SK-N-SH (cell line): Measurements from ENCODE around the gene MRPL32. TPM values are rescaled to one million over a fixed set of nuclear protein-coding genes. Genes with fewer than 3 reads are reported as not detected.

ENCODE experiments used
- CTCF ChIA-PET: fragments of 300-600, 350-600 bp; formaldehyde crosslinking; extraction: SDS; loops from one replicate; lab custom pipeline; 2021; lab: Yijun Ruan, JAX
- POLR2A ChIA-PET: fragments of 350-600 bp; sonication (Branson Sonifier 250); formaldehyde crosslinking; extraction: SDS; loops from one replicate; lab custom pipeline; 2020; ENCODE audit warnings: antibody characterized with exemption, inconsistent platforms; lab: Yijun Ruan, JAX
- DNase-seq: peaks from one replicate; pipeline ENCODE4 v3.0.0; 2012
- H2AFZ ChIP-seq: fragments of 200-600 bp; sonication (generic); 2 replicates; pipeline ENCODE4 v1.8.1; 2016; ENCODE audit warnings: antibody characterized with exemption, mild to moderate bottlenecking, low read depth
- H3F3A ChIP-seq: fragments of 200-600 bp; sonication (generic); replicated peaks from 2 replicates; pipeline ENCODE3; 2016; ENCODE audit warnings: antibody characterized with exemption, mild to moderate bottlenecking; ENCODE audit not compliant: insufficient read depth
- H3K27ac ChIP-seq, 2 experiments: fragments of 200-500 bp in 1 of 2; fragments of 200-600 bp in 1 of 2; sonication (Bioruptor generic) in 1 of 2; sonication (generic), shearing (Covaris generic) in 1 of 2; 2 replicates each; pipeline versions ENCODE4 v1.5.1 to v1.6.1; 2014 to 2016; ENCODE audit warnings: low read depth in 2 of 2, inconsistent platforms in 1 of 2, low read length in 1 of 2, mild to moderate bottlenecking in 1 of 2, mixed read lengths in 1 of 2
- H3K27me3 ChIP-seq: fragments of 200-600 bp; sonication (generic), shearing (Covaris generic); 2 replicates; pipeline ENCODE4 v1.6.1; 2016; ENCODE audit warnings: mixed run types; ENCODE audit not compliant: insufficient read depth
- H3K36me3 ChIP-seq, 2 experiments: fragments of 200-500 bp in 1 of 2; fragments of 200-600 bp in 1 of 2; sonication (Bioruptor generic) in 1 of 2; sonication (generic) in 1 of 2; replicated peaks in 1 of 2; 2 replicates each; pipeline versions ENCODE3 to v1.5.1; 2014 to 2016; ENCODE audit warnings: low read length in 1 of 2, mild to moderate bottlenecking in 1 of 2; ENCODE audit not compliant: insufficient read depth in 2 of 2, control insufficient read depth in 1 of 2
- H3K4me1 ChIP-seq, 2 experiments: fragments of 200-500 bp in 1 of 2; fragments of 200-600 bp in 1 of 2; sonication (Bioruptor generic) in 1 of 2; sonication (generic), shearing (Covaris generic) in 1 of 2; 2 replicates each; pipeline versions ENCODE4 v1.5.1 to v1.6.1; 2014 to 2016; ENCODE audit warnings: low read depth in 1 of 2, low read length in 1 of 2, mixed run types in 1 of 2; ENCODE audit not compliant: insufficient read depth in 2 of 2, control insufficient read depth in 1 of 2
- H3K4me2 ChIP-seq: fragments of 200-600 bp; sonication (generic), shearing (Covaris generic); 2 replicates; pipeline ENCODE4 v1.6.1; 2017; ENCODE audit warnings: mixed run types
- H3K4me3 ChIP-seq, 2 experiments: fragments of 200-500 bp in 1 of 2; fragments of 200-600 bp in 1 of 2; sonication (Bioruptor generic) in 1 of 2; sonication (generic), shearing (Covaris generic) in 1 of 2; 2 replicates each; pipeline versions ENCODE4 v1.5.1 to v1.8.1; 2014 to 2016; ENCODE audit warnings: low read depth in 2 of 2, inconsistent platforms in 1 of 2, low read length in 1 of 2, mild to moderate bottlenecking in 1 of 2, mixed read lengths in 1 of 2, moderate library complexity in 1 of 2
- H3K79me2 ChIP-seq: fragments of 200-600 bp; sonication (generic); 2 replicates; pipeline ENCODE4 v1.8.1; 2017; ENCODE audit warnings: mild to moderate bottlenecking; ENCODE audit not compliant: insufficient read depth
- H3K9ac ChIP-seq: fragments of 200-600 bp; sonication (generic); 2 replicates; pipeline ENCODE4 v1.6.1; 2017; ENCODE audit warnings: mixed run types
- H3K9me2 ChIP-seq: fragments of 200-600 bp; sonication (generic); 2 replicates; pipeline ENCODE4 v1.6.1; 2017; ENCODE audit warnings: mixed run types
- H3K9me3 ChIP-seq: fragments of 200-600 bp; sonication (generic); 2 replicates; pipeline ENCODE4 v1.6.1; 2017; ENCODE audit warnings: mixed run types, mild to moderate bottlenecking, moderate library complexity
- H4K20me1 ChIP-seq: fragments of 200-600 bp; sonication (generic); 2 replicates; pipeline ENCODE4 v1.6.1; 2017; ENCODE audit warnings: mild to moderate bottlenecking, mixed run types; ENCODE audit not compliant: insufficient read depth
- CTCF ChIP-seq: fragments of 200-600 bp; sonication (generic); IDR thresholded peaks from 2 replicates; pipeline ENCODE4 v1.6.1; 2017; ENCODE audit warnings: antibody characterized with exemption, mild to moderate bottlenecking, moderate library complexity
- ELF1 ChIP-seq: IDR thresholded peaks from 2 replicates; pipeline ENCODE4 v1.4.0; 2012
- EP300 ChIP-seq, 2 experiments: IDR thresholded peaks; 2 replicates each; pipeline versions ENCODE4 v1.4.0 to v1.6.1; 2012; ENCODE audit warnings: borderline replicate concordance in 1 of 2, low read depth in 1 of 2, low read length in 1 of 2
- FOXJ3 ChIP-seq: sonication (generic); formaldehyde crosslinking; IDR thresholded peaks from 2 replicates; pipeline ENCODE4 v1.5.1; 2020; ENCODE audit warnings: mild to moderate bottlenecking, missing genetic modification reagents
- GABPA ChIP-seq: IDR thresholded peaks from 2 replicates; pipeline ENCODE4 v1.4.0; 2012; ENCODE audit warnings: low read depth, mild to moderate bottlenecking
- GATA2 ChIP-seq: sonication (generic); formaldehyde crosslinking; IDR thresholded peaks from 2 replicates; pipeline ENCODE4 v1.5.0; 2020; ENCODE audit warnings: mild to moderate bottlenecking, missing genetic modification reagents
- MAX ChIP-seq: IDR thresholded peaks from 2 replicates; pipeline ENCODE4 v1.4.0; 2012; ENCODE audit warnings: low read depth
- MXI1 ChIP-seq: IDR thresholded peaks from 2 replicates; pipeline ENCODE4 v1.6.1; 2012; ENCODE audit warnings: mild to moderate bottlenecking, low read depth, low read length, improper control_type of control experiment
- NFIC ChIP-seq: IDR thresholded peaks from 2 replicates; pipeline ENCODE4 v1.4.0; 2012; ENCODE audit warnings: borderline replicate concordance
- PBX3 ChIP-seq: IDR thresholded peaks from 2 replicates; pipeline ENCODE4; 2012
- POLR2AphosphoS5 ChIP-seq: IDR thresholded peaks from 2 replicates; pipeline ENCODE4 v1.6.1; 2012; ENCODE audit warnings: low read depth, low read length
- RAD21 ChIP-seq: IDR thresholded peaks from 2 replicates; pipeline ENCODE4 v1.6.1; 2012; ENCODE audit warnings: mild to moderate bottlenecking, low read length
- SIN3A ChIP-seq: IDR thresholded peaks from 2 replicates; pipeline ENCODE4 v1.6.1; 2012; ENCODE audit warnings: low read depth, mild to moderate bottlenecking, low read length, moderate library complexity, borderline replicate concordance
- SMC3 ChIP-seq: IDR thresholded peaks from 2 replicates; pipeline ENCODE4 v1.6.1; 2012; ENCODE audit warnings: low read depth, low read length, improper control_type of control experiment
- TAF1 ChIP-seq: IDR thresholded peaks from 2 replicates; pipeline ENCODE4 v1.6.1; 2012; ENCODE audit warnings: low read depth, mild to moderate bottlenecking, low read length, moderate library complexity, borderline replicate concordance
- TEAD4 ChIP-seq: IDR thresholded peaks from 2 replicates; pipeline ENCODE4 v1.4.0; 2012; ENCODE audit warnings: mild to moderate bottlenecking, borderline replicate concordance; ENCODE audit not compliant: insufficient read depth
- USF1 ChIP-seq: IDR thresholded peaks from 2 replicates; pipeline ENCODE4 v1.4.0; 2012; ENCODE audit warnings: low read depth, borderline replicate concordance
- USF2 ChIP-seq: fragments of 150-350 bp; IDR thresholded peaks from 2 replicates; pipeline ENCODE4 v1.6.1; 2017; ENCODE audit warnings: antibody characterized with exemption, low read length, low read depth, borderline replicate concordance
- ZBTB33 ChIP-seq: IDR thresholded peaks from 2 replicates; pipeline ENCODE4 v1.4.0; 2012; ENCODE audit warnings: low read depth, borderline replicate concordance
- WGBS: methylation state at CpG from one replicate; pipeline ENCODE4 v1.1.6; 2017; ENCODE audit warnings: low lambda C conversion rate; 5-methylcytosine and 5-hydroxymethylcytosine counted together
- polyA plus RNA-seq, 3 experiments: library from polyadenylated mRNA; depleted of rRNA; stranded (reverse); fragments of >200 nt; gene quantifications; 2 replicates each; pipeline ENCODE4 v1.2.3, GENCODE V29; 2012

Gene MRPL32
- polyA plus RNA-seq, 1 of the 3 experiments (the other 2 are of a cell fraction), result 73.1 TPM

- no peak overlapping the region for H2AFZ ChIP-seq
- no peak overlapping the region for H3K9ac ChIP-seq
- 2% methylated on average over 2 of the region's 2 CpGs for WGBS
- ChIA-PET CTCF (interaction anchor here (0.9 to 2.6 kb wide), 6 partner anchors 11 to 622 kb away, joined by 3 to 17 read pairs (median 5); partner anchors contain the start of gene STK17A), POLR2A (no interaction called here)
- no peaks in the 10 kb centered on the region for H3K9me3 ChIP-seq
- peaks cover 20% of the 10 kb centered on the region; the same call in 1 of the 2 replicates for H3K27me3 ChIP-seq
- H3F3A ChIP-seq, result no peaks in the 10 kb centered on the region
- H3K27ac ChIP-seq, result no peak overlapping the region
- TF ChIP-seq RAD21, result no peak
- no peak for TF ChIP-seq MAX
- TF ChIP-seq USF2, result no peak
- TF ChIP-seq FOXJ3, result no peak
- no peak for TF ChIP-seq PBX3
- TF ChIP-seq TEAD4, result no peak
- no peak for TF ChIP-seq MXI1
- no peak for TF ChIP-seq CTCF
- no peak for TF ChIP-seq ELF1
- TF ChIP-seq ZBTB33, result no peak
- no peak for TF ChIP-seq GABPA
- no peak for TF ChIP-seq SIN3A
- no peak for TF ChIP-seq EP300 (IDR thresholded peaks at IDR 0.05; ENCODE audit: borderline replicate concordance in 1 of 2, low read depth in 1 of 2, low read length in 1 of 2)
- TF ChIP-seq TAF1, result no peak
- no peak for TF ChIP-seq USF1
- no peak for TF ChIP-seq GATA2 (CRISPR knock-in tag)
- no peak for TF ChIP-seq POLR2AphosphoS5
- no peak for TF ChIP-seq NFIC
- TF ChIP-seq SMC3, result no peak
- TF ChIP-seq, all 33 proteins: peak for 0
- Histone ChIP-seq H3K9me2 (no peaks in the 10 kb centered on the region), H3K4me3 (no peak overlapping the region), H3K79me2 (no peaks in the 10 kb centered on the region), H3K36me3 (no peaks in the 10 kb centered on the region), H3K4me2 (no peak overlapping the region), H3K4me1 (no peaks in the 10 kb centered on the region), H4K20me1 (no peaks in the 10 kb centered on the region)
- no peak for DNase-seq
Measured at GRCh38 chr7:42961170-42961569, 29.0 kb downstream of the MRPL32 start.
